ENCODE results near the gene SLC49A4.

GRCh38 chr3:122902326-122902725 lies 107.5 kb downstream of the SLC49A4 start:
- TF ChIP-seq ZNF239 (tag by site-specific recombination; IDR thresholded peaks at IDR 0.05) (no peak), ZNF513 (tag by site-specific recombination; IDR thresholded peaks at IDR 0.05) (no peak), CTCF (tag by site-specific recombination; IDR thresholded peaks at IDR 0.05) (no peak), SALL2 (tag by site-specific recombination; IDR thresholded peaks at IDR 0.05; ENCODE audit: borderline replicate concordance) (no peak), ZNF211 (tag by site-specific recombination; IDR thresholded peaks at IDR 0.05; ENCODE audit: low read depth) (no peak), ZNF16 (tag by site-specific recombination; IDR thresholded peaks at IDR 0.05; ENCODE audit: low read depth) (no peak)
